Activated CD8-positive, alpha-beta memory T cell treated with anti-CD3 and anti-CD28 coated beads, Interleukin-2, amount 10 ng/mL, durations not matched to agents 7 days and 5 days (primary cell): Measurements from ENCODE around the gene NWD2. TPM values are rescaled to one million over a fixed set of nuclear protein-coding genes. Genes with fewer than 3 reads are reported as not detected.

Experiments
- ATAC-seq: fragments of 150-1000 bp; cut with Tn5 transposase; one replicate; pipeline ENCODE4 v1.10.0; 2021; ENCODE audit warnings: moderate library complexity
- CTCF ChIA-PET: fragments of 350-600 bp; sonication (Branson Sonifier 250); formaldehyde crosslinking; loops from one replicate; lab custom pipeline; 2021; ENCODE audit warnings: antibody characterized with exemption; lab: Charles Lee
- DNase-seq: peaks from one replicate; pipeline ENCODE4 v3.0.0-alpha.2; 2020
- H3K27ac Mint-ChIP-seq: one replicate; pipeline ENCODE4 v1.8.0; 2021; ENCODE audit warnings: mild to moderate bottlenecking, mixed read lengths
- H3K27me3 Mint-ChIP-seq: one replicate; pipeline ENCODE4 v1.8.0; 2021; ENCODE audit warnings: mixed read lengths
- H3K36me3 Mint-ChIP-seq: one replicate; pipeline ENCODE4 v1.8.0; 2021; ENCODE audit warnings: mild to moderate bottlenecking, mixed read lengths
- H3K4me1 Mint-ChIP-seq: one replicate; pipeline ENCODE4 v1.8.0; 2021; ENCODE audit warnings: mixed read lengths
- H3K4me3 Mint-ChIP-seq: one replicate; pipeline ENCODE4 v1.8.0; 2021; ENCODE audit warnings: mild to moderate bottlenecking, moderate library complexity, mixed read lengths
- H3K9me3 Mint-ChIP-seq: one replicate; pipeline ENCODE4 v1.8.0; 2022; ENCODE audit warnings: low read depth, mixed read lengths
- total RNA-seq, 2 experiments: library from RNA; stranded (reverse); gene quantifications; one replicate each; pipeline ENCODE4 v1.2.3, GENCODE V29; 2021

Gene NWD2
- total RNA-seq, 2 experiments from 2014 or later, result not detected

- Mint-ChIP-seq H3K9me3 (no peaks in the 10 kb centered on the region), H3K4me1 (no peaks in the 10 kb centered on the region), H3K27me3 (peaks cover 17% of the 10 kb centered on the region), H3K27ac (no peak overlapping the region), H3K36me3 (no peaks in the 10 kb centered on the region), H3K4me3 (no peak overlapping the region)
- ATAC-seq (no peak), DNase-seq (no peak)
- CTCF ChIA-PET, result no interaction called here
Measured at GRCh38 chr4:37424753-37425152, 180.2 kb downstream of the NWD2 start.

- peaks cover 23% of the 10 kb centered on the region for H3K27me3 Mint-ChIP-seq
- no peak overlapping the region for H3K27ac Mint-ChIP-seq
- H3K4me3 Mint-ChIP-seq, result no peak overlapping the region
- no peak for DNase-seq
- no peak for ATAC-seq
- H3K4me1 Mint-ChIP-seq, result no peaks in the 10 kb centered on the region
- H3K36me3 Mint-ChIP-seq, result no peaks in the 10 kb centered on the region
- CTCF ChIA-PET, result no interaction called here
- H3K9me3 Mint-ChIP-seq, result no peaks in the 10 kb centered on the region
Measured at GRCh38 chr4:37425857-37426256, 181.3 kb downstream of the NWD2 start.

DNA sequence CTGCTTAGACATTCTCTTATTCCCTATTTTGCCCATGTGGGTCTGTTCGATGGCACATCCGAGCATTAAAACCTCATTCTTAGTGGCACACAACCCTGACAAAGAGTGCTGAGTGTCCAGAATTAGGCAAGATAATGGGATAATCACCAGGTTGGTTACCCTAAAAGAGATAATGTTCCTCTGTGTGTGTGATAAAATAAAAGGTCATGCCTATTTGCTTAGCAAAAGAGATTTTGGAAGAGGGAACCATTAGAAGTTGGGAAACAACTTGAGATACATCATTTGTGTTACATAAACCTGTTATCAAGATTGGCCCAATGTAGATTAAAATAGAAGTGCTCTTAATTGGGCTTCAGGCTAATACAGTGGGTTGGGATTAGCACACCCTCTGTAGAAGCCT is 182.7 kb downstream of the NWD2 start:
- Mint-ChIP-seq H3K4me1 (no peaks in the 10 kb centered on the region), H3K27ac (no peak overlapping the region), H3K36me3 (no peaks in the 10 kb centered on the region), H3K4me3 (no peak overlapping the region), H3K9me3 (no peaks in the 10 kb centered on the region), H3K27me3 (peaks cover 32% of the 10 kb centered on the region)
- CTCF ChIA-PET, result no interaction called here
- DNase-seq, result no peak
- no peak for ATAC-seq

DNA sequence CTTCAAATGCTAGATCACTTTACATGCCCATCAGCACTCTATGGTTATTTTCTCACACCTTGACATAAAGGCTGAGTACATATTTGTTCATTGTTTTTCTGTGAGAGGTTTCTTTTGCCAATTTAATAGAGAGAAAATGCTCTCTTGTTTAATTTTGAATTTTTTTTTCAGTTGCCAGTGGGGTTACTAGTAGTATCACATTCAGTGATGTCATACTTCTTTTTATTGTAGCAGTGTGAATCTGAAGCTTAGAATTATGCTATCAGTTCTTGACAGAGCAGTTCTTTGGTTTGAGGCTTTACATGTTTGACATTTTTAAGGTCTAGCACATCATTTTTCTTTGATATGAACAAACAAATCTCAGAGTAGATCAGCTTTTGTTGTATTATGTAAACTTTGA is 185.4 kb downstream of the NWD2 start:
- DNase-seq, result no peak
- peaks cover 24% of the 10 kb centered on the region for H3K27me3 Mint-ChIP-seq
- H3K4me1 Mint-ChIP-seq, result no peaks in the 10 kb centered on the region
- CTCF ChIA-PET, result no interaction called here
- no peak overlapping the region for H3K4me3 Mint-ChIP-seq
- H3K27ac Mint-ChIP-seq, result no peak overlapping the region
- no peak for ATAC-seq
- H3K9me3 Mint-ChIP-seq, result no peaks in the 10 kb centered on the region
- H3K36me3 Mint-ChIP-seq, result no peaks in the 10 kb centered on the region

- H3K4me3 Mint-ChIP-seq, result no peak overlapping the region
- no peak for DNase-seq
- peaks cover 23% of the 10 kb centered on the region for H3K27me3 Mint-ChIP-seq
- H3K27ac Mint-ChIP-seq, result no peak overlapping the region
- no peak for ATAC-seq
- no peaks in the 10 kb centered on the region for H3K9me3 Mint-ChIP-seq
- H3K36me3 Mint-ChIP-seq, result no peaks in the 10 kb centered on the region
- H3K4me1 Mint-ChIP-seq, result no peaks in the 10 kb centered on the region
- CTCF ChIA-PET, result no interaction called here
Measured at GRCh38 chr4:37430718-37431416, 186.3 kb downstream of the NWD2 start.

- no peaks in the 10 kb centered on the region for H3K36me3 Mint-ChIP-seq
- H3K4me3 Mint-ChIP-seq, result no peak overlapping the region
- H3K27ac Mint-ChIP-seq, result no peak overlapping the region
- no peaks in the 10 kb centered on the region for H3K9me3 Mint-ChIP-seq
- no peak for DNase-seq
- peaks cover 22% of the 10 kb centered on the region for H3K27me3 Mint-ChIP-seq
- no peaks in the 10 kb centered on the region for H3K4me1 Mint-ChIP-seq
- CTCF ChIA-PET, result no interaction called here
- ATAC-seq, result no peak
Measured at GRCh38 chr4:37431417-37431743, 186.8 kb downstream of the NWD2 start.

DNA sequence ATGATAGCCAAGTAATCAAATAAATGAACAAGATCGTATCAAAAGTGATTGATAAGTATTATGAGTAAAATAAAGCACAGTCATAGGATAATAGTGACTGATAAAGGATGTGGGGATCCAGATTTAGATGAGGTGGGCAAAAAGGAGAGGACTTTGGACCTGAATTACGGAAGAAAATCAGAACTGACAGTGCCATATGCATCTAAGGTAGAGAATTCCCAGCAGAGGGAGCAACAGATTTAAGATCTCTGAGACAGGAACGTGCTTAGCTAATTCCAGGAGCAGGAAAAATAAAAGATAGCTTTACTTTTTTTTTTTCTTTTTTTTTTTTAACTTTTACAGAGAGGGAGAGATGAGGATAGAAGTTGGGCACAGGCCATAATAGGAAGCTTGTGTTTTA is 189.9 kb downstream of the NWD2 start:
- CTCF ChIA-PET, result no interaction called here
- H3K9me3 Mint-ChIP-seq, result no peaks in the 10 kb centered on the region
- H3K4me3 Mint-ChIP-seq, result no peak overlapping the region
- H3K27ac Mint-ChIP-seq, result no peak overlapping the region
- H3K36me3 Mint-ChIP-seq, result no peaks in the 10 kb centered on the region
- no peak for DNase-seq
- H3K27me3 Mint-ChIP-seq, result peaks cover 22% of the 10 kb centered on the region
- ATAC-seq, result no peak
- no peaks in the 10 kb centered on the region for H3K4me1 Mint-ChIP-seq

GRCh38 chr4:37436546-37436945 is 192.0 kb downstream of the NWD2 start:
- Mint-ChIP-seq H3K27me3 (peaks cover 15% of the 10 kb centered on the region), H3K27ac (no peak overlapping the region), H3K4me3 (no peak overlapping the region), H3K36me3 (no peaks in the 10 kb centered on the region), H3K9me3 (no peaks in the 10 kb centered on the region), H3K4me1 (no peaks in the 10 kb centered on the region)
- ATAC-seq (no peak), DNase-seq (no peak)
- CTCF ChIA-PET, result interaction anchor here (0.7 to 1.4 kb wide), 2 partner anchors 17 to 20 kb away, joined by 3 to 4 read pairs; a partner anchor contains a TSS

DNA sequence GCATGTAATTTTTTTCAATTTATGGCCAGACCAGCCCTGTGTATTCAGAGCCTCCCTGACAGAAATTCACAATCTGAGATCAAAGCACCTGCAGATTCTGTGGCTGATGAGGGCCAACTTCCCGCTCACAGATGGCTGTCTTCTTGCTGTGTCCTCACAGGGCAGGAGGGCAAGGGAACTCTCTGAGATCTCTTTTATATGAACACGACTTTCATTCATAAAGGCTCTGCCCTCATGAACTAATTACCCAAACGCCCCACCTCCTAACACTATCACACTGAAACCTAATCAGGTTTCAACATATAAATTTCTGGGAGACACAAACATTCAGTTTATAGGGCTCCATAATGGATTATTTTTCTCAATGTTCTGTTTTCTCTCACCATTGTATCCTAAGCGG is 192.6 kb downstream of the NWD2 start:
- Mint-ChIP-seq H3K27me3 (peaks cover 14% of the 10 kb centered on the region), H3K4me3 (no peak overlapping the region), H3K9me3 (no peaks in the 10 kb centered on the region), H3K27ac (no peak overlapping the region), H3K36me3 (no peaks in the 10 kb centered on the region), H3K4me1 (no peaks in the 10 kb centered on the region)
- ATAC-seq (no peak), DNase-seq (no peak)
- CTCF ChIA-PET, result interaction anchor here (0.7 to 1.4 kb wide), 2 partner anchors 16 to 20 kb away, joined by 3 to 4 read pairs; a partner anchor contains a TSS

DNA sequence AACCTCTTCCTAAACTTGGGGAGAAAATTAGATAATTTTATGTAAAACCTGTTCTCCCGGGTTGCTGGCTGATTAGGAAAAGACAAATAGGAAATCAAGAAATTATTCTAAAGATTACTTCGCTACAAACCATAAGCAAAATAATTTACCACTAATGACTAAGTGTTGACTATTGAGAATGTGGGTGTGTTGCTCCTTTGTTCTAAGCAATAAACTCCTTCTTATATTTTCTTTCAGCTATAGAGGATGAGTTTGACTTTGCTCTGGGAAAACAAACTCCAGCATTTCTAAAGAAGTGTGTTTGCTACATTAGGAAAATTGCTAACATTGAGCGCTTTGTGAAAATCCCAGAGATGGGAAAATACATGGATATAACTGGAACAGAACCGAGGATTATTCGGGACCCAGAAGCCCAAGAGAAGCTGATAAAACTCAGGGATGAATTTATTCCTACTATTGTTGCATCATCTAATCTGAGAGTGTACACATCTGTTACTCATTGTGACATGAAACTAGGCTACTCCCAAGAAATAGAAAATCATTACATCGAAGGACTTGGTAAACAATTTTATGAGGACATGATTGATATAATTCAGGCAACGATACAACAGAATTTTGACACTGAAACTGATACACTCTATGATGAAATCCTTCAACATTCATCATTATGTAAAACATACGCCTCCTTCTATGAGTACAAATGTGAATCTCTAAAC is 194.2 kb downstream of the NWD2 start:
- DNase-seq, result no peak
- Mint-ChIP-seq H3K27ac (no peak overlapping the region), H3K36me3 (no peaks in the 10 kb centered on the region), H3K4me3 (no peak overlapping the region), H3K9me3 (no peaks in the 10 kb centered on the region), H3K27me3 (peaks cover 14% of the 10 kb centered on the region), H3K4me1 (no peaks in the 10 kb centered on the region)
- CTCF ChIA-PET, result no interaction called here
- ATAC-seq, result no peak

DNA sequence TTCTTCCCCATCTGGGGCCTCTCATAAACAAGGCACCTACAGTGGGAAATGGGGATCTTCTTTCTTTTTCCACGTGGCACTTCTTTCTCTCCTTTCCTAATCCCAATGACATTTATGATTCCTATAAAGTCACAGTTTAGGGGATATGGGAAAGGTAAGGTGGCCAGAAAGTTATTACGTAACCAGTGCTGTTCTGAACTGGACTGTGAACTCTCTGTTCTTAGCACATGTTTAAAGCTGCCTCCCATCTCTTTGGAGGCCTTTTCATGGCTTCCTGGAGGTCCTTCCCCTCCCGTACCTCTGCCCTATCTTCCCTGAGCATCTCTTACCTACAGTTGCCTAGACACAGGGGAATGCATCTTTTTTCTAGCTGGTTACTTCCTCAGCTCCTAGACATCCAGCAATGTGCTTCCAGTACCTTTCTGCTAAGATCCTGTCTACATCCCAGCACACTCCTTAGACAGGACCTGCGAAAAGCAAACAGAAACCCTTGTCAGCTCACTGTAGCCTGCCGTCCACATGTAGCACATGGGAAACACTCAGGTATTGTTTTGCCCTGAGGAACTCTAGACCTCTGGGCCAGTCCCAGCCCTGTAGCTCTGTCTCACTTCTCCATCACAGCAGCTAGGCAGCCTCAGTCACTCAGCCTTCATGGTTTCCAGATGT is 195.4 kb downstream of the NWD2 start:
- CTCF ChIA-PET, result no interaction called here
- no peak for ATAC-seq
- no peaks in the 10 kb centered on the region for H3K4me1 Mint-ChIP-seq

GRCh38 chr4:37440501-37440900 is 196.0 kb downstream of the NWD2 start:
- DNase-seq (no peak), ATAC-seq (no peak)
- Mint-ChIP-seq H3K4me1 (no peaks in the 10 kb centered on the region), H3K36me3 (no peaks in the 10 kb centered on the region), H3K9me3 (no peaks in the 10 kb centered on the region), H3K27me3 (peaks cover 14% of the 10 kb centered on the region), H3K4me3 (no peak overlapping the region), H3K27ac (no peak overlapping the region)
- CTCF ChIA-PET, result no interaction called here

More for the DNA sequence above, 195.4 kb downstream of the NWD2 start:
- H3K27me3 Mint-ChIP-seq, result peaks cover 14% of the 10 kb centered on the region
- no peaks in the 10 kb centered on the region for H3K9me3 Mint-ChIP-seq
- H3K4me3 Mint-ChIP-seq, result no peak overlapping the region
- H3K27ac Mint-ChIP-seq, result no peak overlapping the region
- no peak for DNase-seq
- H3K36me3 Mint-ChIP-seq, result no peaks in the 10 kb centered on the region

DNA sequence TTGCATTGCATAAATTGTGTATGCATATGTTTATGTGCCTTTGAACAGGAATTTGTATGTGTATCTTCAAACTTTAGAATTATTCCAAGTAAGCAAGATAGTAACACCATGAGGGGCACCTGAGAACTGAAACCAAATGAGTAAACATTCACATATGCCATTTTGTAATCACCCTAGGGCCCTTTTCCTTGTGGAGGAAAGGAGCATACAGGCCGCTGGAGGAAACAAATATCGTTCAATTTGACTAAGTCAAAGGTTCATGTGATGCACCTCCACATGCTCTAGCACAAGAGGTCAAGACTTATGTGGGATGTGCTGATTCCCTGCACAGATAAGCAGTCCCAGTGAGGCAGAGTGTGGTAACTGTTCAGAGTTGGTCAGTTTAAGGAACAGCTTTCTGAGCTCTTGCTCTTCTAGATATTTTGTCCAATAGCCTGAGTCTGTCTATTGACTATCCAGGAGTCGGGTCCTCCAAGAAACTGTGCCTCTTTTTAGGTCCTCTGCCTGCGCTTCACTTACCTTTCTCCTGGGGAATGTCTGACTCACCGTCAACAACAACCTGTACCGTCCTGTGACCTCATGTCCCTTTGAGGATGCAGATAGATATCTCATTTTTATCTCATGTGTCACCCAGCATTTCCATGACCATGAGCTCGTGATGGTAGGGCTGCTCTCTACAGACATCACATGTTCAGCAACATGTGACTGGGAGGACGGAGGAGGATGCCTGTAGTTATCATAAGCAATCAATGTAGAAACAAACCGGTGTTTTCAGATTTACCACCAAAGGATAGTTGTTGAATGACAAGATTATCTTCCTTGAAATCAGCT is 196.9 kb downstream of the NWD2 start:
- DNase-seq, result no peak
- Mint-ChIP-seq H3K9me3 (no peaks in the 10 kb centered on the region), H3K4me3 (no peak overlapping the region), H3K27ac (no peak overlapping the region), H3K27me3 (peaks cover 12% of the 10 kb centered on the region), H3K4me1 (no peaks in the 10 kb centered on the region), H3K36me3 (no peaks in the 10 kb centered on the region)
- CTCF ChIA-PET, result interaction anchor here (0.8 kb wide), 1 partner anchor 13 kb away, joined by 3 read pairs; a partner anchor contains a TSS
- ATAC-seq, result no peak
